ENCODE data around the gene FAM83D.

Gene FAM83D

DNA sequence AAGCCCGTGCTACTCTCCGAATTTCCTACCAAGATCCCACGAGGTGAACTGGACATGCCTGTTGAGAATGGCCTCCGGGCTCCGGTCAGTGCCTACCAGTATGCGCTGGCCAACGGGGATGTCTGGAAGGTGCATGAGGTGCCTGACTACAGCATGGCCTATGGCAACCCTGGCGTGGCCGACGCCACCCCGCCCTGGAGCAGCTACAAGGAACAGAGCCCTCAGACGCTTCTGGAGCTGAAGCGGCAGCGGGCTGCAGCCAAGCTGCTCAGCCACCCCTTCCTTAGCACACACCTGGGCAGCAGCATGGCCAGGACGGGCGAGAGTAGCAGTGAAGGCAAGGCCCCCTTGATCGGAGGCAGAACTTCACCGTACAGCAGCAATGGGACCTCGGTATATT, 8.0 kb upstream of the FAM83D start:
- Histone ChIP-seq H3K27me3 (ENCODE audit: control insufficient read depth, low read length) (no peaks in the 10 kb centered on the region), H3K79me2 (ENCODE audit: control insufficient read depth, low read length) (no peaks in the 10 kb centered on the region), H4K20me1 (ENCODE audit: control insufficient read depth, insufficient read depth, low read depth, low read length) (no peaks in the 10 kb centered on the region), H3K27ac (ENCODE audit: low read depth, low read length) (no peak overlapping the region), H3K9me3 (ENCODE audit: control insufficient read depth, insufficient read depth, low read length) (no peaks in the 10 kb centered on the region), H3F3A (ENCODE audit: control insufficient read depth, insufficient read depth) (0 out of 2 replicates have a peak, but pooled peaks cover 3% of the 10 kb centered on the region), H3K9me2 (replicated peaks; ENCODE audit: control insufficient read depth, low read length) (no peaks in the 10 kb centered on the region), H3K36me3 (ENCODE audit: control insufficient read depth, low read length) (peaks cover 44% of the 10 kb centered on the region), H3K4me3 (ENCODE audit: low read length) (no peak overlapping the region), H3K4me1 (ENCODE audit: control insufficient read depth, low read length) (no peaks in the 10 kb centered on the region), H3K4me2 (ENCODE audit: low read length) (no peak overlapping the region)
- TF ChIP-seq, protein P1, sequence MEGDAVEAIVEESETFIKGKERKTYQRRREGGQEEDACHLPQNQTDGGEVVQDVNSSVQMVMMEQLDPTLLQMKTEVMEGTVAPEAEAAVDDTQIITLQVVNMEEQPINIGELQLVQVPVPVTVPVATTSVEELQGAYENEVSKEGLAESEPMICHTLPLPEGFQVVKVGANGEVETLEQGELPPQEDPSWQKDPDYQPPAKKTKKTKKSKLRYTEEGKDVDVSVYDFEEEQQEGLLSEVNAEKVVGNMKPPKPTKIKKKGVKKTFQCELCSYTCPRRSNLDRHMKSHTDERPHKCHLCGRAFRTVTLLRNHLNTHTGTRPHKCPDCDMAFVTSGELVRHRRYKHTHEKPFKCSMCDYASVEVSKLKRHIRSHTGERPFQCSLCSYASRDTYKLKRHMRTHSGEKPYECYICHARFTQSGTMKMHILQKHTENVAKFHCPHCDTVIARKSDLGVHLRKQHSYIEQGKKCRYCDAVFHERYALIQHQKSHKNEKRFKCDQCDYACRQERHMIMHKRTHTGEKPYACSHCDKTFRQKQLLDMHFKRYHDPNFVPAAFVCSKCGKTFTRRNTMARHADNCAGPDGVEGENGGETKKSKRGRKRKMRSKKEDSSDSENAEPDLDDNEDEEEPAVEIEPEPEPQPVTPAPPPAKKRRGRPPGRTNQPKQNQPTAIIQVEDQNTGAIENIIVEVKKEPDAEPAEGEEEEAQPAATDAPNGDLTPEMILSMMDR (IDR thresholded peaks at IDR 0.05; ENCODE audit: low read depth, low read length, poor library complexity, severe bottlenecking): no peak
- TF ChIP-seq EZH2phosphoT487 (IDR thresholded peaks at IDR 0.05; ENCODE audit: borderline replicate concordance, low read length): no peak

- Histone ChIP-seq H3K4me3 (ENCODE audit: low read length) (no peak overlapping the region), H3F3A (ENCODE audit: control insufficient read depth, insufficient read depth) (peaks cover 3% of the 10 kb centered on the region; the same call in 1 of the 2 replicates), H3K9me2 (replicated peaks; ENCODE audit: control insufficient read depth, low read length) (no peaks in the 10 kb centered on the region), H4K20me1 (ENCODE audit: control insufficient read depth, insufficient read depth, low read depth, low read length) (no peaks in the 10 kb centered on the region), H3K36me3 (ENCODE audit: control insufficient read depth, low read length) (peaks cover 33% of the 10 kb centered on the region), H3K4me2 (ENCODE audit: low read length) (no peak overlapping the region), H3K9me3 (ENCODE audit: control insufficient read depth, insufficient read depth, low read length) (no peaks in the 10 kb centered on the region), H3K4me1 (ENCODE audit: control insufficient read depth, low read length) (no peaks in the 10 kb centered on the region), H3K27me3 (ENCODE audit: control insufficient read depth, low read length) (no peaks in the 10 kb centered on the region), H3K79me2 (ENCODE audit: control insufficient read depth, low read length) (no peaks in the 10 kb centered on the region), H3K27ac (ENCODE audit: low read depth, low read length) (no peak overlapping the region)
- TF ChIP-seq, protein P1 (IDR thresholded peaks at IDR 0.05; ENCODE audit: low read depth, low read length, poor library complexity, severe bottlenecking): no peak
- no peak for TF ChIP-seq EZH2phosphoT487 (IDR thresholded peaks at IDR 0.05; ENCODE audit: borderline replicate concordance, low read length)
Measured at GRCh38 chr20:38919683-38920082, 6.5 kb upstream of the FAM83D start.

DNA sequence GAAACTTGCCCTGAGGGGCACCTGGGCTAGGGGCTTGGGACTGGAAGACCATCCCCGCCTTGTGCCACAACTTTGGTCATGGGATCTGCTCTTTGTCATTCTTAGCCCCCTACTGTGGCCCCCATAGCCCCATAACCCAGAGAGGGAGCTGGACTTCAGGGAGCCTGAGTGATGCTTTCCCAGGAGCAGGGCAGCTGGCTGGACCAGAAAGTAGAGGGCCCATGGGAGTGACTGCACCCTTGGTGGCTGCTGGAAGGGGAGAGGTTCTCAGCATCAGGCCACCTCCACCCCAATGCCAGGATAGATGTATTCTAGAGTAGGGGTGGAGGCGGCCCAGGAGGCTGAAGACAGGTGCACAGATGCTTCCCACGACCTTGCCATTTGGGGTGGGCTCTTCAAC, 5.8 kb upstream of the FAM83D start:
- peaks cover 8% of the 10 kb centered on the region for H3F3A ChIP-seq (ENCODE audit: control insufficient read depth, insufficient read depth)
- no peaks in the 10 kb centered on the region for H3K27me3 ChIP-seq (ENCODE audit: control insufficient read depth, low read length)
- TF ChIP-seq EZH2phosphoT487 (IDR thresholded peaks at IDR 0.05; ENCODE audit: borderline replicate concordance, low read length): no peak
- TF ChIP-seq, protein P1 (IDR thresholded peaks at IDR 0.05; ENCODE audit: low read depth, low read length, poor library complexity, severe bottlenecking): no peak
- H3K4me2 ChIP-seq (ENCODE audit: low read length): no peak overlapping the region
- no peaks in the 10 kb centered on the region for H4K20me1 ChIP-seq (ENCODE audit: control insufficient read depth, insufficient read depth, low read depth, low read length)
- H3K4me3 ChIP-seq (ENCODE audit: low read length): no peak overlapping the region
- no peaks in the 10 kb centered on the region for H3K79me2 ChIP-seq (ENCODE audit: control insufficient read depth, low read length)
- H3K9me2 ChIP-seq (replicated peaks; ENCODE audit: control insufficient read depth, low read length): no peaks in the 10 kb centered on the region
- no peaks in the 10 kb centered on the region for H3K9me3 ChIP-seq (ENCODE audit: control insufficient read depth, insufficient read depth, low read length)
- H3K4me1 ChIP-seq (ENCODE audit: control insufficient read depth, low read length): no peaks in the 10 kb centered on the region
- H3K27ac ChIP-seq (ENCODE audit: low read depth, low read length): no peak overlapping the region
- H3K36me3 ChIP-seq (ENCODE audit: control insufficient read depth, low read length): peaks cover 27% of the 10 kb centered on the region
